IMR-90 (cell line): ENCODE results near the gene AMACR. TPM values are rescaled to one million over a fixed set of nuclear protein-coding genes. Genes with fewer than 3 reads are reported as not detected.

Experiments used
- ATAC-seq: fragments of 200-7000 bp; cut with Tn5 transposase; 2 replicates; pipeline ENCODE4 v1.9.1; 2020; ENCODE audit warnings: low read depth, mild to moderate bottlenecking, moderate library complexity
- BruUV-seq: library from RNA; stranded (reverse); fragments of 400-500 nt; replicated peaks from 2 replicates; lab custom pipeline; 2021; lab: Mats Ljungman, UMichigan
- CTCF ChIA-PET: fragments of 300-600 bp; formaldehyde crosslinking; extraction: SDS; loops from one replicate; lab custom pipeline; 2021; ENCODE audit warnings: antibody characterized with exemption; lab: Yijun Ruan, JAX
- POLR2A ChIA-PET: fragments of 300-600 bp; sonication (Branson Sonifier 250); formaldehyde crosslinking; loops from one replicate; lab custom pipeline; 2022; ENCODE audit warnings: antibody characterized with exemption; ENCODE audit not compliant: unreplicated experiment; lab: Charles Lee
- DNase-seq: peaks from one replicate; pipeline ENCODE4 v3.0.0; 2013
- H2AFZ ChIP-seq: replicated peaks from 2 replicates; pipeline ENCODE3; 2013; ENCODE audit warnings: low read length, mild to moderate bottlenecking; ENCODE audit not compliant: poor library complexity
- H2AK5ac ChIP-seq: 2 replicates; pipeline ENCODE4 v1.6.1; 2013; ENCODE audit warnings: low read depth, low read length, inconsistent platforms
- H2AK9ac ChIP-seq: replicated peaks from 2 replicates; pipeline ENCODE3; 2013; ENCODE audit warnings: mild to moderate bottlenecking, low read depth, low read length, moderate library complexity; ENCODE audit not compliant: poor library complexity
- H2BK120ac ChIP-seq: 2 replicates; pipeline ENCODE4 v1.6.1; 2013; ENCODE audit warnings: low read depth, low read length, inconsistent platforms
- H2BK15ac ChIP-seq: 3 replicates; pipeline ENCODE4 v1.6.1; 2013; ENCODE audit warnings: low read depth, low read length, inconsistent platforms
- H2BK20ac ChIP-seq: 2 replicates; pipeline ENCODE4 v1.6.1; 2013; ENCODE audit warnings: low read depth, mild to moderate bottlenecking, inconsistent platforms, low read length, moderate library complexity
- H2BK5ac ChIP-seq: 2 replicates; pipeline ENCODE4 v1.6.1; 2013; ENCODE audit warnings: mild to moderate bottlenecking, low read depth, low read length, inconsistent platforms; ENCODE audit not compliant: poor library complexity, severe bottlenecking
- H3K14ac ChIP-seq: replicated peaks from 2 replicates; pipeline ENCODE4 v1.6.1; 2013; ENCODE audit warnings: low read depth, low read length, inconsistent platforms
- H3K18ac ChIP-seq: 2 replicates; pipeline ENCODE4 v1.6.1; 2013; ENCODE audit warnings: low read depth, low read length, control low read depth
- H3K23ac ChIP-seq: 2 replicates; pipeline ENCODE4 v1.6.1; 2013; ENCODE audit warnings: low read depth, low read length, inconsistent platforms
- H3K27ac ChIP-seq: 2 replicates; pipeline ENCODE4 v1.5.1; 2013; ENCODE audit warnings: mild to moderate bottlenecking, control low read depth, low read length; ENCODE audit not compliant: insufficient read depth
- H3K27me3 ChIP-seq: 2 replicates; pipeline ENCODE4 v1.6.1; 2013; ENCODE audit warnings: low read length; ENCODE audit not compliant: control insufficient read depth, insufficient read depth
- H3K36me3 ChIP-seq: 2 replicates; pipeline ENCODE4 v1.6.1; 2013; ENCODE audit warnings: low read length, mixed read lengths; ENCODE audit not compliant: control insufficient read depth, insufficient read depth
- H3K4ac ChIP-seq: 2 replicates; pipeline ENCODE4 v1.6.1; 2013; ENCODE audit warnings: low read depth, low read length, inconsistent platforms
- H3K4me1 ChIP-seq: 2 replicates; pipeline ENCODE4 v1.6.1; 2013; ENCODE audit warnings: low read length, mixed read lengths; ENCODE audit not compliant: control insufficient read depth, insufficient read depth
- H3K4me2 ChIP-seq: 2 replicates; pipeline ENCODE4 v1.6.1; 2013; ENCODE audit warnings: low read depth, mild to moderate bottlenecking, control low read depth, low read length, moderate library complexity
- H3K4me3 ChIP-seq: 2 replicates; pipeline ENCODE4 v1.5.1; 2013; ENCODE audit warnings: low read depth, mild to moderate bottlenecking, control low read depth, low read length, moderate library complexity; ENCODE audit not compliant: insufficient read depth
- H3K56ac ChIP-seq: 2 replicates; pipeline ENCODE4 v1.6.1; 2013; ENCODE audit warnings: low read length, inconsistent platforms; ENCODE audit not compliant: insufficient read depth; ENCODE audit errors: extremely low read depth
- H3K79me1 ChIP-seq, 2 experiments: 2 replicates each; pipeline ENCODE4 v1.6.1; 2013; ENCODE audit warnings: low read length in 2 of 2, inconsistent platforms in 1 of 2, low read depth in 1 of 2
- H3K9ac ChIP-seq: 2 replicates; pipeline ENCODE4 v1.6.1; 2013; ENCODE audit warnings: low read depth, low read length, control low read depth
- H3K9me1 ChIP-seq: 2 replicates; pipeline ENCODE4 v1.6.1; 2013; ENCODE audit warnings: low read length, inconsistent platforms; ENCODE audit not compliant: insufficient read depth
- H3K9me3 ChIP-seq: 2 replicates; pipeline ENCODE4 v1.6.1; 2013; ENCODE audit warnings: low read length; ENCODE audit not compliant: control insufficient read depth, insufficient read depth
- H4K20me1 ChIP-seq: 2 replicates; pipeline ENCODE4 v1.6.1; 2013; ENCODE audit warnings: low read length, inconsistent platforms; ENCODE audit not compliant: insufficient read depth
- H4K5ac ChIP-seq: 2 replicates; pipeline ENCODE4 v1.6.1; 2013; ENCODE audit warnings: mild to moderate bottlenecking, low read depth, low read length, control low read depth
- H4K8ac ChIP-seq, 2 experiments: 2 replicates each; pipeline ENCODE4 v1.6.1; 2013; ENCODE audit warnings: low read depth in 2 of 2, low read length in 2 of 2, control low read depth in 1 of 2, inconsistent platforms in 1 of 2
- H4K91ac ChIP-seq: 2 replicates; pipeline ENCODE4 v1.6.1; 2013; ENCODE audit warnings: low read depth, low read length, inconsistent platforms; ENCODE audit not compliant: insufficient read depth
- POLR2A ChIP-seq: IDR thresholded peaks from 2 replicates; pipeline ENCODE4 v1.6.1; 2012; ENCODE audit warnings: mild to moderate bottlenecking, low read depth, low read length
- RFX5 ChIP-seq: IDR thresholded peaks from 2 replicates; pipeline ENCODE4 v1.8.0; 2012; ENCODE audit warnings: low read depth, mild to moderate bottlenecking, low read length, moderate library complexity
- dilution Hi-C: fragments of 300-500 bp; cut with HindIII; formaldehyde crosslinking; loops from one replicate; pipeline ENCODE4 v1.14.3; 2018; ENCODE audit warnings: low sequenced_read_pairs; ENCODE audit not compliant: unreplicated experiment
- in situ Hi-C: fragments of 300-500 bp; cut with MboI; formaldehyde crosslinking; loops from 3 replicates; pipeline ENCODE4 v1.14.3; 2019; ENCODE audit warnings: low sequenced_read_pairs, inconsistent platforms, mixed read lengths
- intact Hi-C: fragments of 100-400 bp; cut with micrococcal nuclease; formaldehyde crosslinking; loops from 2 replicates; pipeline ENCODE4 v1.10.0; 2022
- polyA plus RNA-seq, 3 experiments: library from polyadenylated mRNA; depleted of rRNA; stranded (reverse); fragments of >200 nt; gene quantifications; 2 replicates each; pipeline ENCODE4 v1.2.3, GENCODE V29; 2012; ENCODE audit warnings: low replicate concordance in 1 of 3
- total RNA-seq: library from RNA; depleted of rRNA; stranded (reverse); fragments of >200 nt; gene quantifications from 2 replicates; pipeline ENCODE4 v1.2.3, GENCODE V29; 2012
- TF ChIP-seq, protein P1 (sequence below): fragments of 150-350 bp; IDR thresholded peaks from 2 replicates; pipeline ENCODE4 v1.6.1; 2016; ENCODE audit warnings: low read depth, mild to moderate bottlenecking, low read length, moderate library complexity, borderline replicate concordance

Gene AMACR
- total and polyA plus RNA-seq, 2 of the 4 experiments (the other 2 are of a cell fraction), result 8.2 to 12.9 TPM

DNA sequence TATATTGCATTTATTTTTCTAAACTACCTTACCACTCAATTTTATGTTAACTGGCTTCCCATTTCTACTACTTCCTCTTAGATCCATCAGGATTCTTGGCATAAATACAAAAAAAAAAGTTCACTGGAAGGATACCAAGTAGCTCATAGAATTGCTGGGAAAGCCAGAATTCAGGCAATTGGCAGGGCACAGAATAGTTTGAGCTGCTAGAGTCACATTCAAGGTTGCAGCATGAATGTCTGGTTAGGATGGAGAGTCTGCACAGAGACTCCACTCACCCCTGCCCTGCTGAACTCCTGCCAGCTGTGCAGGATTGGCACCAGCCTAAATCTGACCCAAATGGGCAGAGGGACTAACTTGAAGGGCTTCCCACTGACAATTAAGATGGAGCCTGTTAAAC is 4.9 kb upstream of the AMACR start:
- Histone ChIP-seq H3K4me2 (no peak overlapping the region), H2BK20ac (no peak overlapping the region), H3K23ac (no peak overlapping the region), H3K14ac (no peak overlapping the region), H3K9me3 (no peaks in the 10 kb centered on the region), H4K8ac (no peak overlapping the region), H3K4me1 (no peaks in the 10 kb centered on the region), H2BK5ac (no peak overlapping the region), H3K79me1 (no peaks in the 10 kb centered on the region), H4K91ac (no peak overlapping the region), H3K4ac (no peak overlapping the region), H3K36me3 (no peaks in the 10 kb centered on the region), H3K9ac (no peak overlapping the region), H4K5ac (no peak overlapping the region), H2AK9ac (no peak overlapping the region), H3K27ac (no peak overlapping the region), H2BK120ac (no peak overlapping the region), H2AFZ (no peak overlapping the region), H3K9me1 (no peaks in the 10 kb centered on the region), H3K4me3 (no peak overlapping the region), H2AK5ac (no peak overlapping the region), H3K27me3 (no peaks in the 10 kb centered on the region), H4K20me1 (no peaks in the 10 kb centered on the region), H3K18ac (no peak overlapping the region), H3K56ac (no peak overlapping the region), H2BK15ac (no peak overlapping the region)
- ChIA-PET CTCF (no interaction called here), POLR2A (no interaction called here)
- peak; percentile 34 for DNase-seq
- dilution Hi-C loops (no loop called here), intact Hi-C loops (no loop called here), in situ Hi-C loops (no loop called here)
- ATAC-seq, result no peak
- no peak for TF ChIP-seq POLR2A
- TF ChIP-seq, protein P1, sequence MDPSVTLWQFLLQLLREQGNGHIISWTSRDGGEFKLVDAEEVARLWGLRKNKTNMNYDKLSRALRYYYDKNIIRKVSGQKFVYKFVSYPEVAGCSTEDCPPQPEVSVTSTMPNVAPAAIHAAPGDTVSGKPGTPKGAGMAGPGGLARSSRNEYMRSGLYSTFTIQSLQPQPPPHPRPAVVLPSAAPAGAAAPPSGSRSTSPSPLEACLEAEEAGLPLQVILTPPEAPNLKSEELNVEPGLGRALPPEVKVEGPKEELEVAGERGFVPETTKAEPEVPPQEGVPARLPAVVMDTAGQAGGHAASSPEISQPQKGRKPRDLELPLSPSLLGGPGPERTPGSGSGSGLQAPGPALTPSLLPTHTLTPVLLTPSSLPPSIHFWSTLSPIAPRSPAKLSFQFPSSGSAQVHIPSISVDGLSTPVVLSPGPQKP, result no peak
- no peak for TF ChIP-seq RFX5
- BruUV-seq, result no TSS peak
